T-cell (primary cell): ENCODE measurements around the gene CPNE5. TPM values are rescaled to one million over a fixed set of nuclear protein-coding genes. Genes with fewer than 3 reads are reported as not detected.
A peak's percentile ranks its signal among the peaks of the same experiment; 100 is the strongest.

Experiments used
- ATAC-seq, 4 experiments: fragments of 200-7000 bp in 3 of 4; fragments of 150-1000 bp in 1 of 4; cut with Tn5 transposase; replicated peaks in 1 of 4; 1 replicate in 3 of 4; 2 replicates in 1 of 4; pipeline ENCODE4 v1.10.0; 2021; ENCODE audit warnings: moderate library complexity in 3 of 4, mild to moderate bottlenecking in 2 of 4, moderate number of reproducible peaks in 1 of 4
- CTCF ChIA-PET, 2 donors: fragments of 300-600 bp; sonication (Branson Sonifier 250); formaldehyde crosslinking; loops; one replicate each; lab custom pipeline; 2022; ENCODE audit warnings: antibody characterized with exemption in 2 of 2; lab: Charles Lee
- POLR2A ChIA-PET, 2 donors: fragments of 300-600 bp; sonication (Branson Sonifier 250); formaldehyde crosslinking; loops; one replicate each; lab custom pipeline; 2022; ENCODE audit warnings: antibody characterized with exemption in 2 of 2; lab: Charles Lee
- DNase-seq, 35 experiments: peaks; one replicate each; pipeline versions ENCODE4 v3.0.0 to v3.0.0-alpha.2; 2013 to 2023
- H3K27ac ChIP-seq: one replicate; pipeline ENCODE4 v1.5.1; 2013; ENCODE audit warnings: low read length
- H3K27me3 ChIP-seq, 2 experiments: replicated peaks in 1 of 2; 1 replicate in 1 of 2; 2 replicates in 1 of 2; pipeline versions ENCODE4 v1.6.1 to v1.7.0; 2013; ENCODE audit warnings: low read length in 1 of 2, mixed read lengths in 1 of 2; ENCODE audit not compliant: control insufficient read depth in 2 of 2, insufficient read depth in 2 of 2; ENCODE audit errors: extremely low read depth in 1 of 2
- H3K36me3 ChIP-seq, 2 donors: 1 replicate in 1 of 2; 2 replicates in 1 of 2; pipeline versions ENCODE4 v1.6.1 to v1.7.0; 2013; ENCODE audit warnings: low read length in 1 of 2; ENCODE audit not compliant: control insufficient read depth in 2 of 2, insufficient read depth in 1 of 2; ENCODE audit errors: extremely low read depth in 1 of 2
- H3K4me1 ChIP-seq, 2 experiments: 1 replicate in 1 of 2; 2 replicates in 1 of 2; pipeline versions ENCODE4 v1.6.1 to v1.7.0; 2013; ENCODE audit warnings: low read length in 2 of 2, mixed read lengths in 1 of 2; ENCODE audit not compliant: insufficient read depth in 2 of 2, control insufficient read depth in 1 of 2; ENCODE audit errors: extremely low read depth in 1 of 2
- H3K4me3 ChIP-seq, 2 donors: 1 replicate in 1 of 2; 2 replicates in 1 of 2; pipeline versions ENCODE4 v1.5.1 to v1.7.0; 2013; ENCODE audit warnings: mild to moderate bottlenecking in 2 of 2, low read length in 1 of 2, moderate library complexity in 1 of 2; ENCODE audit not compliant: control insufficient read depth in 1 of 2; ENCODE audit errors: extremely low read depth in 1 of 2
- H3K9me3 ChIP-seq: 2 replicates; pipeline ENCODE4 v1.7.0; 2013
- H3K27ac Mint-ChIP-seq, 2 donors: one replicate each; pipeline ENCODE4 v1.8.0; 2020 to 2021; ENCODE audit warnings: mild to moderate bottlenecking in 2 of 2, mixed read lengths in 2 of 2
- H3K27me3 Mint-ChIP-seq, 2 donors: one replicate each; pipeline ENCODE4 v1.8.0; 2021 to 2022; ENCODE audit warnings: mixed read lengths in 2 of 2
- H3K36me3 Mint-ChIP-seq: one replicate; pipeline ENCODE4 v1.8.0; 2021; ENCODE audit warnings: mixed read lengths
- H3K4me1 Mint-ChIP-seq, 3 donors: one replicate each; pipeline ENCODE4 v1.8.0; 2020 to 2022; ENCODE audit warnings: mixed read lengths in 3 of 3, mild to moderate bottlenecking in 1 of 3
- H3K4me3 Mint-ChIP-seq, 3 donors: one replicate each; pipeline ENCODE4 v1.8.0; 2020 to 2022; ENCODE audit warnings: mild to moderate bottlenecking in 3 of 3, mixed read lengths in 3 of 3, moderate library complexity in 3 of 3
- H3K9me3 Mint-ChIP-seq, 3 donors: one replicate each; pipeline ENCODE4 v1.8.0; 2020 to 2022; ENCODE audit warnings: mixed read lengths in 3 of 3
- WGBS: methylation state at CpG from one replicate; pipeline ENCODE4 v1.1.5; 2013; ENCODE audit warnings: missing lambda C conversion rate; ENCODE audit not compliant: insufficient coverage; 5-methylcytosine and 5-hydroxymethylcytosine counted together
- total RNA-seq, 35 experiments: library from RNA in 6 of 35; stranded (reverse) in 6 of 35; fragments of 120-200 nt in 1 of 35; gene quantifications; one replicate each; pipeline versions ENCODE4 v1.2.1 to v1.2.4 and lab custom pipeline; 2013 to 2026

CPNE5 gene
- total RNA-seq, 5 donors from 2014 or later (not counting 1 experiment from before 2014, with no cell fraction given) = 0.73 to 1.8 (median 1.1) TPM

DNA sequence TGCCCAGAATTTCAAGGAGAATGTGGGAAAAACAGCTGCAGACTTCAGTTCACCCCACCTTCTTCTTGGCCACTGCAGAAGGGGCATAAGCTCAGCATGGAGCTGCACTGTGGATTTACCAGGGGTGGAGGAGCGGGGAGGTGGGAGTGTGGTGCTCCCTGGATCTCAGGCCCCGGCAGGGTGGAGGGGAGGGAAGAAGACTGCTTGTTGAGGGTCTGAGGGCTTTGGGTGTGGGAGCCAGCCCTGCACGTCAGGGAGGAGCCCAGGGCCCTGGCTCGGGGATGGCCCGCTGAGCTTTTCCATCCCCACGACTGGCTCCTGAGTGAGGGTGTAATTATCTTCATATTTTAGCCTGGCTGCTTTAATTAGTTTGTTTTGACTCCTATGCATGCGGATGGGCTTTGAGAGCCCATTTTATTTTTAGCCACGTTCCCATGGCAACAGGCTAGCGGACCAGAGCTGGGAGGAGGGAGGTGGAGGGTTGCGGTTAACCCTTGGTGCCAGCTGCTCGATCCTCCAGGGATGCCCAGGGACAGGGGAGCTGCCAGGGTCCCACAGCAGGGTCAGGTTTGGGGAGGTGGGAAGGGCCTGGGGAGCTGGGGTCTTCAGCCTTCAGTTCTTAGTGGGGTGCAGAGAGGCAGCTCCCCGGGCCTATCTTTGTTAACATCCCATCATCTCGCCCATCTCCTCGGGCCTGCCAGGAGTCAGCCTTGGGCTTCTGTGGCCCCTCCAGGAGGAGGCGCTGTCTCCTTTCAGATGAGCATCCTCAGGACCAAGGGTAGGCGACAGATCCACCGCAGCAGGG, 73.4 kb downstream of the CPNE5 start:
- ChIA-PET CTCF (interaction anchor here (0.7 to 4.3 kb wide), 12 partner anchors 10 to 444 kb away, joined by 3 to 24 read pairs (median 4); no protein-coding TSS in a partner anchor), POLR2A (no interaction called here)
- H3K9me3 ChIP-seq = no peaks in the 10 kb centered on the region

DNA sequence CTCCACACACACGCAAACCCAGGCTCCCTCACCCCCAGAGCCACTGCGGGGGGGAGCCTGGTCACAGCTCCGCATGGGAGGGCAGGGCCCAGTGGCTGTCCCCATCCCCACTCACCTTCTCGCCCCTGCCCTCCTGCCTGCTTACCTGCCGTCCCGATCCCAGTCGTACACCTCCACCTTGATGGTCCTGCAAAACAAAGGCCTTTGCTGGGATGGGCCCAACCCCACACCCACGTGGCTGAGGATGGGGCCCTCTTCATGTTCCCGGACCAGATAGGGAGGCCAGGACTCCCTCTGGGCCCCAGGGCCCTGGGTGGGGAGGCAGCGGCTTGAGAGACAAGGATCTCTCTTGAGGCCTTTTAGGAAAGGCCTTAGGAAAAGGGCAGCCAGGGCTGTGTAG, 74.1 kb downstream of the CPNE5 start:
- POLR2A ChIA-PET = interaction anchor here in 1 of 2 donors (0.6 kb wide), 1 partner anchor 78 kb away, joined by 3 read pairs; no protein-coding TSS in a partner anchor
- Histone ChIP-seq H3K36me3 (no peaks in the 10 kb centered on the region), H3K27ac (no peak overlapping the region), H3K9me3 (no peaks in the 10 kb centered on the region), H3K4me1 (peaks cover 15 to 42% of the 10 kb centered on the region in 2 experiments), H3K27me3 (peaks cover 0 to 3% of the 10 kb centered on the region in 2 experiments), H3K4me3 (no peak overlapping the region)
- no peak for ATAC-seq
- WGBS = no CpG with 5 or more reads among the region's 10 CpGs
- peaks cover 26 to 36% (median 31%) of the 10 kb centered on the region in 3 donors for H3K4me1 Mint-ChIP-seq
- no peak overlapping the region for H3K27ac Mint-ChIP-seq
- no peak overlapping the region for H3K4me3 Mint-ChIP-seq
- DNase-seq = no peak
- CTCF ChIA-PET = interaction anchor here (0.8 to 4.3 kb wide), 7 partner anchors 17 to 445 kb away, joined by 3 to 24 read pairs (median 6); partner anchors contain the start of gene PPIL1 (in 1 of the 2)
- no peaks in the 10 kb centered on the region for H3K9me3 Mint-ChIP-seq
- H3K36me3 Mint-ChIP-seq = no peaks in the 10 kb centered on the region
- H3K27me3 Mint-ChIP-seq = no peaks in the 10 kb centered on the region

More for the DNA sequence above, 73.4 kb downstream of the CPNE5 start:
- Histone ChIP-seq H3K4me3 (no peak overlapping the region), H3K36me3 (no peaks in the 10 kb centered on the region), H3K27me3 (no peaks in the 10 kb centered on the region), H3K27ac (no peak overlapping the region), H3K4me1 (peaks cover 18 to 46% of the 10 kb centered on the region in 2 experiments)
- Mint-ChIP-seq H3K4me1 (peaks cover 32 to 42% (median 37%) of the 10 kb centered on the region in 3 donors), H3K9me3 (no peaks in the 10 kb centered on the region), H3K4me3 (no peak overlapping the region), H3K27ac (peak overlapping the region in 1 of 2 donors; percentile 31), H3K36me3 (no peaks in the 10 kb centered on the region), H3K27me3 (no peaks in the 10 kb centered on the region)
- DNase-seq (peak; percentile 55 to 88 (median 76)), ATAC-seq (peak; percentile 76 to 94 (median 76))
- 52% methylated on average over 13 of the region's 17 CpGs for WGBS

DNA sequence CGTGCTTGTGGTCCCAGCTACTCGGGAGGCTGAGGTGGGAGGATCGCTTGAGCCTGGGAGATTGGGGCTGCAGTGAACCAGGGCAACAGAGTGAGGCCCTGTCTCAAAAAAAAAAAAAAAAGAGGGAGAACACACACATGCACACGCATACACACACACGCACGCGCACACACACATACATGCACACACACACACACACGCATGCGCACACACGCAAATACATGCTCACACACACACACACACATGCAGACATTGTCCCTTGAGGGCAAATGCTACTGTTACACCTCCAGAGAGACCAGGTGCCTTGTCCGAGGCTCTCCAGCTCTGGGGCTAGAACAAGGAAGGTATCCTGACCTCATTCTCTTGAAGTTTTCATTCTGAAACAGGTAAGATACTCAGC, 77.1 kb downstream of the CPNE5 start:
- Histone ChIP-seq H3K4me1 (peaks cover 0 to 30% of the 10 kb centered on the region in 2 experiments), H3K27ac (no peak overlapping the region), H3K4me3 (no peak overlapping the region), H3K36me3 (no peaks in the 10 kb centered on the region), H3K27me3 (peaks cover 0 to 3% of the 10 kb centered on the region in 2 experiments), H3K9me3 (no peaks in the 10 kb centered on the region)
- Mint-ChIP-seq H3K27me3 (no peaks in the 10 kb centered on the region), H3K36me3 (no peaks in the 10 kb centered on the region), H3K4me3 (no peak overlapping the region), H3K27ac (no peak overlapping the region), H3K9me3 (no peaks in the 10 kb centered on the region), H3K4me1 (peaks cover 14 to 29% (median 18%) of the 10 kb centered on the region in 3 donors)
- ATAC-seq (no peak), DNase-seq (no peak)
- WGBS = 98% methylated on average over 8 of the region's 11 CpGs
- ChIA-PET POLR2A (interaction anchor here in 1 of 2 donors (0.6 to 0.7 kb wide), 2 partner anchors 37 to 318 kb away, joined by 3 to 8 read pairs; no protein-coding TSS in a partner anchor), CTCF (interaction anchor here (0.6 to 1.0 kb wide), 6 partner anchors 15 to 400 kb away, joined by 3 to 8 read pairs (median 4); no protein-coding TSS in a partner anchor)

DNA sequence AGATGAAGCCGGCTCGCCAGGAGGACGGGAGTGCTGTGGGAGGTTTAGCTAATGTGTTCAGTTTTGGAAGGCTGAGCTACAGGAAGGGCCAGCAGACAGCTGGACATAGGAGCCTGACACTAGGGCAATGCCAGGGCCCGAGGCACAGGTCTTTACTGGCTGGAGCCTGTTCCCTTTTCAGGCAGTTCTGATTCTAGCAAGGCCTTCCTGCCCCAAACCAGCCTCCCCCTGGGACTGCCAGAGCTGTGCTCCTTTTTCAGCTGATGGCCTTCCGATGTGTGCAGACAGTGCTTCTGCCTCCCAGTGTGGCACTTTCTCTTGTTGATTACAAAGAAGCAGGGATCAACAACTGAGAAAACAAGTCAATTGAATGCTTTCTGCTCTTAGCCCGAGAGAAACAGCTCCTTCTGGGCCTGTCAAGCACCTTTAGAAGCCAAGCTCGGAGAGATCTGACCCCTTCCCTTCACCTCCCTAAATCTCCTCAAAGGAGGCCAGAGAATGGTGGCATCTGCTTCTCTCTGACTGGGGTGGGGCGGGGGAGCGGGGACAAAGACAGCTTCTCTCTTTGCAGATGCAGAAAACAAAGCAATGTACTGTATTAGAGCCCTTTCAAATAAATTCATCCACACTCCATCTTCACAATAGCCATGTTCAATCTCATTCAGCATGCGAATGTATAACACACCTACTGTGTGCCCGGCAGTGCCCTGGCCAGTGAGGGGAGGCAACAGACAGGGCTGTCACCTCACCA, 78.4 kb downstream of the CPNE5 start:
- Mint-ChIP-seq H3K27ac (no peak overlapping the region), H3K4me1 (peaks cover 20 to 34% (median 27%) of the 10 kb centered on the region in 3 donors), H3K27me3 (no peaks in the 10 kb centered on the region), H3K4me3 (no peak overlapping the region), H3K9me3 (no peaks in the 10 kb centered on the region), H3K36me3 (no peaks in the 10 kb centered on the region)
- 96% methylated on average over 8 of the region's 11 CpGs for WGBS
- ChIA-PET CTCF (interaction anchor here (0.6 to 3.7 kb wide), 13 partner anchors 8 to 423 kb away, joined by 3 to 13 read pairs (median 3); no protein-coding TSS in a partner anchor), POLR2A (interaction anchor here (0.6 kb wide), 2 partner anchors 18 to 207 kb away, joined by 3 to 6 read pairs; no protein-coding TSS in a partner anchor)
- Histone ChIP-seq H3K27me3 (peaks cover 0 to 3% of the 10 kb centered on the region in 2 experiments), H3K9me3 (no peaks in the 10 kb centered on the region), H3K4me3 (no peak overlapping the region), H3K4me1 (peaks cover 0 to 34% of the 10 kb centered on the region in 2 experiments), H3K27ac (no peak overlapping the region), H3K36me3 (no peaks in the 10 kb centered on the region)
- ATAC-seq (no peak), DNase-seq (no peak)

DNA sequence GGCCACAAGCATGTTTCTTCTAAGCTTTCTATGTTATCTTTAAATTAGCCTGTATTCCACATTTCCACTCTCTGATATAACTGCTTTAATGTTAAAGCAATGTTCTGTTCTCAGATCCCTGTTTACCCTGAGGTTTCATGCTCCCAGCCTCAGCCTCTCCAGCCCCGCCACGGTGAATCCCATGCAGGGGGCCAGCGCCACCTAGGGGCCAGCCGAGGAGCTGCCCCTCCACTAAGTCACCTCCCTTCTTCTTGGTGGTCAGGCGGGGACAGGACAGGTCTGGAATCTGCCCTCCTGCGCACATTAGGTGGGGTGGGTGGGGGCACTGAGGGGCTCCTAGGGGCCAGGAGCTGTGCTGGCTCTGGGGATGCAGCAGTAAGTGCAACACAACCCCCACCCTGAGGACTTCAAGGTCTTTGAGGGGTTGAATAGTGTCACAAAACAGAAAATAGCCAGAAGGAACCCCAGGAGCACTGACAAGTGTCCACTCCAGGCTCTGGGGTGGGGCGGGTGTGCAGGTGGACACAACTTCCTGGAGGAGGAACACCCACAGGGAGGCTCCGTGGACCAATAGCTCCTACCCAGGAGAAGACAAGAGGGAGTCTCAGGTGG, 80.0 kb downstream of the CPNE5 start:
- peaks cover 7 to 47% of the 10 kb centered on the region in 2 experiments for H3K4me1 ChIP-seq
- ATAC-seq (peak; percentile 38 to 61 (median 58)), DNase-seq (peak; percentile 37 to 86 (median 69))
- no peak overlapping the region for H3K4me3 Mint-ChIP-seq
- no peak overlapping the region for H3K4me3 ChIP-seq
- H3K9me3 Mint-ChIP-seq = no peaks in the 10 kb centered on the region
- WGBS = 22% methylated on average over 4 of the region's 8 CpGs
- no peaks in the 10 kb centered on the region for H3K36me3 ChIP-seq
- H3K4me1 Mint-ChIP-seq = peaks cover 28 to 48% (median 42%) of the 10 kb centered on the region in 3 donors
- H3K27ac Mint-ChIP-seq = no peak overlapping the region
- no peaks in the 10 kb centered on the region for H3K9me3 ChIP-seq
- H3K36me3 Mint-ChIP-seq = no peaks in the 10 kb centered on the region
- ChIA-PET POLR2A (interaction anchor here (0.6 to 1.0 kb wide), 2 partner anchors 162 to 402 kb away, joined by 3 to 4 read pairs; no protein-coding TSS in a partner anchor), CTCF (interaction anchor here (0.5 to 3.7 kb wide), 18 partner anchors 10 to 1867 kb away, joined by 3 to 20 read pairs (median 4); no protein-coding TSS in a partner anchor)
- no peaks in the 10 kb centered on the region for H3K27me3 Mint-ChIP-seq
- peaks cover 0 to 3% of the 10 kb centered on the region in 2 experiments for H3K27me3 ChIP-seq
- no peak overlapping the region for H3K27ac ChIP-seq
